ENCODE data around the gene KCND2. TPM values are rescaled to one million over a fixed set of nuclear protein-coding genes. Genes with fewer than 3 reads are reported as not detected.

The KCND2 gene
- total and polyA plus RNA-seq, 11 donors = 0.04 to 0.41 (median 0.16) TPM; not detected in 4

DNA sequence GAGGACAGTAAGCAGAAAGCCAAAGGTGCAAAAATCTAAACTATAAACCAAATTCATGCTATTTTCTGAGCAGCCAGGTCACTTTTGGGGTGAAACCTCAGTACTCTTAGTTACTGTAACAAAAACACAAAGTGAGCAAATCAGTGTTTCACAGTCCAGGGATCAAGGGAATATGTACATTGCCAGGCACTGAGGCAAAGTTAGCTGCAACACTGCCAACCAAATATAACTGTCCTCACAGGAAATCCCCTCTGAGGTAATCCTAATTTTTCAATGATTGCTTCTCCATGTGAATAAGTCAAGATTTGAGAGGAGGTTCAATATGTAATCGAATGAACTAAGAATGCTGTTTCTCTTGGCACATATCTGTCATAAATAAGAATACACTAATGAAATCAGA lies 355.3 kb downstream of the KCND2 start:
- no peaks in the 10 kb centered on the region for H3K9me3 ChIP-seq
- no peak overlapping the region for H3K4me3 ChIP-seq
- DNase-seq (no peak), ATAC-seq (no peak)
- TF ChIP-seq, protein P1, sequence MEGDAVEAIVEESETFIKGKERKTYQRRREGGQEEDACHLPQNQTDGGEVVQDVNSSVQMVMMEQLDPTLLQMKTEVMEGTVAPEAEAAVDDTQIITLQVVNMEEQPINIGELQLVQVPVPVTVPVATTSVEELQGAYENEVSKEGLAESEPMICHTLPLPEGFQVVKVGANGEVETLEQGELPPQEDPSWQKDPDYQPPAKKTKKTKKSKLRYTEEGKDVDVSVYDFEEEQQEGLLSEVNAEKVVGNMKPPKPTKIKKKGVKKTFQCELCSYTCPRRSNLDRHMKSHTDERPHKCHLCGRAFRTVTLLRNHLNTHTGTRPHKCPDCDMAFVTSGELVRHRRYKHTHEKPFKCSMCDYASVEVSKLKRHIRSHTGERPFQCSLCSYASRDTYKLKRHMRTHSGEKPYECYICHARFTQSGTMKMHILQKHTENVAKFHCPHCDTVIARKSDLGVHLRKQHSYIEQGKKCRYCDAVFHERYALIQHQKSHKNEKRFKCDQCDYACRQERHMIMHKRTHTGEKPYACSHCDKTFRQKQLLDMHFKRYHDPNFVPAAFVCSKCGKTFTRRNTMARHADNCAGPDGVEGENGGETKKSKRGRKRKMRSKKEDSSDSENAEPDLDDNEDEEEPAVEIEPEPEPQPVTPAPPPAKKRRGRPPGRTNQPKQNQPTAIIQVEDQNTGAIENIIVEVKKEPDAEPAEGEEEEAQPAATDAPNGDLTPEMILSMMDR (IDR thresholded peaks at IDR 0.05) = no peak
- no peak for TF ChIP-seq POLR2A (IDR thresholded peaks at IDR 0.05)
- H3K36me3 ChIP-seq = no peaks in the 10 kb centered on the region
- no peaks in the 10 kb centered on the region for H3K4me1 ChIP-seq
- no peaks in the 10 kb centered on the region for H3K27me3 ChIP-seq
- intact Hi-C loops (cut with DNase I) = no loop called here
- no peak overlapping the region for H3K27ac ChIP-seq
- 35 to 54% (median 48%) methylated on average over 1 of the region's 1 CpG for WGBS, 4 donors

DNA sequence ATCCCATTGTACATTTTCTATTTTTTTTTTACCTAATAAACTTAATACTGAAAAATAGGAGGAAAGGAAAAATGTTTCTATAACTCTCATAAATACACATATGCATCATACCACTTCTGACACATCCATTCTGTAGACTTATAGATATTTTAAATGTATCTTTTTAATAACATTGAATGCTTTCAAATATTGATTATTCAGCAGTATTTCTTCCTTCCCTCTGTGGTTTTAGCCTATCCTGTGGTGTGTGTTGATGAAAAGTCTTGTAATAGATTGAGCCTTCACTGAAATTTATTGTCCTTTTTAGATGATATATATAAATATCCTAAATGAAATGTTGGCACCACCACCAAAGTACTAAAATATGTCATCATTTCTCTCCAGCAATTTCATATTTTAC lies 366.9 kb downstream of the KCND2 start:
- no peaks in the 10 kb centered on the region for H3K36me3 ChIP-seq
- TF ChIP-seq POLR2A (IDR thresholded peaks at IDR 0.05) = no peak
- TF ChIP-seq, protein P1 (IDR thresholded peaks at IDR 0.05) = no peak
- DNase-seq (no peak), ATAC-seq (no peak)
- no peak overlapping the region for H3K27ac ChIP-seq
- intact Hi-C loops (cut with DNase I) = no loop called here
- H3K27me3 ChIP-seq = no peaks in the 10 kb centered on the region
- no peaks in the 10 kb centered on the region for H3K4me1 ChIP-seq
- no peak overlapping the region for H3K4me3 ChIP-seq
- H3K9me3 ChIP-seq = no peaks in the 10 kb centered on the region

DNA sequence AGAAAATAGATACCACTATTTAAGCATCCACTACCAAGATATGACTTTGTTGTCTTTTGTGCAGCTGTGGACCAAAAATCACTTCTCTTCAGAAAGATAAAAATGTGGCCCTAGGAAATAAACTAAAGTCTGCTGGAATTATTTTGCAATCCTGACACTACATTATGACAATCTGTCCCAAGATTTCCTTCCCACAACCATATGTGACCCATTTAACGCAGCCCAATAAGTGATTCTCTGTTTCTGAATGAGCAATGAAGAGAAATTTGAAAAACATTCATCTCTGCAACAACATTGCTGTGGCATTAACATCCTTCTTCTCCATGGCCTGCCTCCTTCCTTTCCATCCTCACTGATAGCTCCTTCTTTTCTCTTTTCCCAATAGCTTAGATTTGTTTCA lies 373.0 kb downstream of the KCND2 start:
- ATAC-seq (no peak), DNase-seq (no peak)
- H3K27ac ChIP-seq = no peak overlapping the region
- no peak for TF ChIP-seq POLR2A (IDR thresholded peaks at IDR 0.05)
- TF ChIP-seq, protein P1 (IDR thresholded peaks at IDR 0.05) = no peak
- no peaks in the 10 kb centered on the region for H3K27me3 ChIP-seq
- WGBS, 4 donors = 55 to 73% (median 64%) methylated on average over 1 of the region's 1 CpG
- no peaks in the 10 kb centered on the region for H3K9me3 ChIP-seq
- no peaks in the 10 kb centered on the region for H3K36me3 ChIP-seq
- no peaks in the 10 kb centered on the region for H3K4me1 ChIP-seq
- intact Hi-C loops (cut with DNase I) = no loop called here
- H3K4me3 ChIP-seq = no peak overlapping the region

DNA sequence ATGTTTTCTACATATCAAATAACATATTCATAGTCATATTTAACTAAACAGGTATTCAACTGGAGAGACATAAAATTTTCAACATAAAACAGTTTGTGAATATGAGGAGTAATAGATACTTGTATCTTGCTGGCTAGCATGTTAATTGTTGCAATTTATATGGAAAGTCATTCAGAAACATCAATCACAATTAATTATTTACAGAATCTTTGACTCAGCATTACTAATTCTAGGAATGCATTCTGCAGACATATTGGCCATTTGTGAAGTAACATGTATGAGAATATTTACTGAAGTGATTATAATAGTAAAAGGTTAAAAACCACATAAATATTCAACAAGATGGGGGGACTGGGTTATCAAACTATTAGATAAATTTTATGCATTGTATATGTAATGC lies 381.3 kb downstream of the KCND2 start:
- Histone ChIP-seq H3K36me3 (no peaks in the 10 kb centered on the region), H3K4me1 (no peaks in the 10 kb centered on the region), H3K9me3 (peaks cover 0 to 8% (median 0%) of the 10 kb centered on the region in 12 donors), H3K4me3 (no peak overlapping the region), H3K27ac (no peak overlapping the region), H3K27me3 (no peaks in the 10 kb centered on the region)
- DNase-seq (no peak), ATAC-seq (no peak)
- intact Hi-C loops (cut with DNase I) = no loop called here
- no peak for TF ChIP-seq POLR2A (IDR thresholded peaks at IDR 0.05)
- TF ChIP-seq, protein P1 (IDR thresholded peaks at IDR 0.05) = no peak
